Neural progenitor cell (in vitro differentiated cells): ENCODE data around the gene PPFIA1. TPM values are rescaled to one million over a fixed set of nuclear protein-coding genes. Genes with fewer than 3 reads are reported as not detected.

Experiments used
- DNase-seq: peaks from one replicate; pipeline ENCODE4 v3.0.0-alpha.2; 2016; ENCODE audit warnings: low spot score
- H2AFZ ChIP-seq: fragments of 200-600 bp; sonication (generic); replicated peaks from 2 replicates; pipeline ENCODE4 v1.6.1; 2016; ENCODE audit warnings: antibody characterized with exemption
- H3F3A ChIP-seq: fragments of 200-600 bp; sonication (generic); 2 replicates; pipeline ENCODE4 v1.6.1; 2016; ENCODE audit warnings: antibody characterized with exemption, low read depth
- H3K27ac ChIP-seq: fragments of 200-600 bp; sonication (generic); 2 replicates; pipeline ENCODE4 v1.5.1; 2016; ENCODE audit warnings: mild to moderate bottlenecking
- H3K27me3 ChIP-seq: fragments of 200-600 bp; sonication (generic); 2 replicates; pipeline ENCODE4 v1.6.1; 2016; ENCODE audit warnings: mild to moderate bottlenecking, moderate library complexity
- H3K36me3 ChIP-seq: fragments of 200-600 bp; sonication (generic); 2 replicates; pipeline ENCODE4 v1.5.1; 2016
- H3K4me1 ChIP-seq: fragments of 200-600 bp; sonication (generic); 2 replicates; pipeline ENCODE4 v1.6.1; 2016; ENCODE audit warnings: mixed run types
- H3K4me2 ChIP-seq: fragments of 200-600 bp; sonication (generic); 2 replicates; pipeline ENCODE4 v1.6.1; 2016
- H3K4me3 ChIP-seq: fragments of 200-600 bp; sonication (generic); 2 replicates; pipeline ENCODE4 v1.5.1; 2016
- H3K79me2 ChIP-seq: fragments of 200-600 bp; sonication (generic); 2 replicates; pipeline ENCODE4 v1.6.1; 2016; ENCODE audit warnings: low read depth
- H3K9ac ChIP-seq: fragments of 200-600 bp; sonication (generic); 2 replicates; pipeline ENCODE4 v1.6.1; 2016
- H3K9me3 ChIP-seq: fragments of 200-600 bp; sonication (generic); 2 replicates; pipeline ENCODE4 v1.5.1; 2016; ENCODE audit warnings: low read depth
- H4K20me1 ChIP-seq: fragments of 200-600 bp; sonication (generic); 2 replicates; pipeline ENCODE4 v1.6.1; 2016; ENCODE audit warnings: low read depth
- H3K27ac Mint-ChIP-seq: 3 replicates; pipeline ENCODE4 v1.8.0; 2021; ENCODE audit warnings: mixed read lengths
- H3K27me3 Mint-ChIP-seq: 2 replicates; pipeline ENCODE4 v1.8.0; 2022; ENCODE audit warnings: low read depth, mild to moderate bottlenecking, inconsistent platforms, moderate library complexity, mixed read lengths; ENCODE audit not compliant: insufficient read depth
- H3K36me3 Mint-ChIP-seq: 3 replicates; pipeline ENCODE4 v1.8.0; 2021; ENCODE audit warnings: mixed read lengths
- H3K4me1 Mint-ChIP-seq: 3 replicates; pipeline ENCODE4 v1.8.0; 2021; ENCODE audit warnings: mixed read lengths
- H3K4me3 Mint-ChIP-seq: 3 replicates; pipeline ENCODE4 v1.8.0; 2021; ENCODE audit warnings: mild to moderate bottlenecking, moderate library complexity, mixed read lengths
- H3K9me3 Mint-ChIP-seq: 3 replicates; pipeline ENCODE4 v1.8.0; 2020; ENCODE audit warnings: mixed read lengths
- CTCF ChIP-seq: fragments of 200-600 bp; sonication (generic); IDR thresholded peaks from 2 replicates; pipeline ENCODE4 v1.5.1; 2017; ENCODE audit warnings: antibody characterized with exemption, mild to moderate bottlenecking
- EZH2 ChIP-seq: fragments of 200-600 bp; sonication (generic); IDR thresholded peaks from 2 replicates; pipeline ENCODE4 v1.6.1; 2017; ENCODE audit warnings: antibody characterized with exemption, mild to moderate bottlenecking, moderate library complexity
- EZH2phosphoT487 ChIP-seq: fragments of 200-600 bp; sonication (generic); IDR thresholded peaks from 2 replicates; pipeline ENCODE4 v1.6.1; 2017; ENCODE audit warnings: antibody characterized with exemption
- total RNA-seq: library from RNA; depleted of rRNA; stranded (reverse); fragments of >200 nt; gene quantifications from 2 replicates; pipeline ENCODE4 v1.2.3, GENCODE V29; 2015; ENCODE audit warnings: low replicate concordance

The PPFIA1 gene
- total RNA-seq, 1 donor from 2014 or later, result 42.6 TPM

- H3K27ac Mint-ChIP-seq, result no peak overlapping the region
These were observed 83.5 kb downstream of the PPFIA1 start for GRCh38 chr11:70353900-70354568.

GRCh38 chr11:70354629-70355028, 84.1 kb downstream of the PPFIA1 start:
- H3K79me2 ChIP-seq, result no peaks in the 10 kb centered on the region
- no peak for DNase-seq
- Mint-ChIP-seq H3K4me3 (no peak overlapping the region), H3K27ac (no peak overlapping the region), H3K9me3 (no peaks in the 10 kb centered on the region), H3K27me3 (peaks cover 3% of the 10 kb centered on the region), H3K4me1 (no peaks in the 10 kb centered on the region), H3K36me3 (peaks cover 23% of the 10 kb centered on the region)
- H3F3A ChIP-seq, result no peaks in the 10 kb centered on the region
- no peak overlapping the region for H3K9ac ChIP-seq
- no peaks in the 10 kb centered on the region for H3K27me3 ChIP-seq
- TF ChIP-seq EZH2 (no peak), EZH2phosphoT487 (no peak), CTCF (no peak)
- no peaks in the 10 kb centered on the region for H4K20me1 ChIP-seq
- H3K27ac ChIP-seq, result no peak overlapping the region
- H3K4me1 ChIP-seq, result no peaks in the 10 kb centered on the region
- no peak overlapping the region for H3K4me2 ChIP-seq
- no peak overlapping the region for H2AFZ ChIP-seq
- no peak overlapping the region for H3K4me3 ChIP-seq
- H3K9me3 ChIP-seq, result no peaks in the 10 kb centered on the region
- H3K36me3 ChIP-seq, result peaks cover 10% of the 10 kb centered on the region

More at GRCh38 chr11:70353900-70354568, 83.5 kb downstream of the PPFIA1 start:
- H3K4me1 ChIP-seq, result no peaks in the 10 kb centered on the region
- Mint-ChIP-seq H3K27me3 (peaks cover 3% of the 10 kb centered on the region), H3K4me3 (no peak overlapping the region), H3K4me1 (no peaks in the 10 kb centered on the region), H3K9me3 (no peaks in the 10 kb centered on the region), H3K36me3 (peaks cover 20% of the 10 kb centered on the region)
- no peak overlapping the region for H3K4me3 ChIP-seq
- H3K9me3 ChIP-seq, result no peaks in the 10 kb centered on the region
- no peak overlapping the region for H3K9ac ChIP-seq
- no peak overlapping the region for H3K4me2 ChIP-seq
- no peak overlapping the region for H2AFZ ChIP-seq
- TF ChIP-seq CTCF, result no peak
- no peak for TF ChIP-seq EZH2phosphoT487
- TF ChIP-seq EZH2, result no peak
- H3F3A ChIP-seq, result no peaks in the 10 kb centered on the region
- no peaks in the 10 kb centered on the region for H4K20me1 ChIP-seq
- no peak for DNase-seq
- no peaks in the 10 kb centered on the region for H3K79me2 ChIP-seq
- H3K36me3 ChIP-seq, result peaks cover 10% of the 10 kb centered on the region
- no peaks in the 10 kb centered on the region for H3K27me3 ChIP-seq
- no peak overlapping the region for H3K27ac ChIP-seq

- Mint-ChIP-seq H3K9me3 (no peaks in the 10 kb centered on the region), H3K4me1 (no peaks in the 10 kb centered on the region), H3K27ac (no peak overlapping the region), H3K27me3 (peaks cover 3% of the 10 kb centered on the region), H3K4me3 (no peak overlapping the region), H3K36me3 (peaks cover 26% of the 10 kb centered on the region)
- no peak overlapping the region for H3K27ac ChIP-seq
- no peaks in the 10 kb centered on the region for H3K4me1 ChIP-seq
- no peak overlapping the region for H2AFZ ChIP-seq
- no peak for DNase-seq
- no peaks in the 10 kb centered on the region for H3K9me3 ChIP-seq
- TF ChIP-seq CTCF, result no peak
- TF ChIP-seq EZH2, result no peak
- no peak for TF ChIP-seq EZH2phosphoT487
- no peak overlapping the region for H3K4me3 ChIP-seq
- no peaks in the 10 kb centered on the region for H4K20me1 ChIP-seq
- H3K27me3 ChIP-seq, result no peaks in the 10 kb centered on the region
- no peaks in the 10 kb centered on the region for H3K79me2 ChIP-seq
- H3K4me2 ChIP-seq, result no peak overlapping the region
- peaks cover 7% of the 10 kb centered on the region for H3K36me3 ChIP-seq
- H3K9ac ChIP-seq, result no peak overlapping the region
- no peaks in the 10 kb centered on the region for H3F3A ChIP-seq
These were observed 88.3 kb downstream of the PPFIA1 start for GRCh38 chr11:70358753-70359152.
